GM21825 (cell line): ENCODE measurements around the gene RPN2.

Experiments
- ATAC-seq: cut with Tn5 transposase; IDR thresholded peaks from one replicate; pipeline ENCODE4 v1.9.1; 2021; ENCODE audit warnings: mild to moderate bottlenecking, moderate library complexity; ENCODE audit not compliant: unreplicated experiment

RPN2 gene

GRCh38 chr20:37288091-37288490 is 109.0 kb downstream of the RPN2 start:
- ATAC-seq: no peak

GRCh38 chr20:37290158-37290810 is 111.2 kb downstream of the RPN2 start:
- no peak for ATAC-seq
